GM19328 (cell line): Measurements from ENCODE around the gene ATP1B1.
"Not testable (repeated sequence)": the region's sequence is repeated elsewhere in the genome, so short reads cannot be mapped to it uniquely, and the experiment has no call there.

Experiments
- ATAC-seq: cut with Tn5 transposase; IDR thresholded peaks from one replicate; pipeline ENCODE4 v1.9.1; 2021; ENCODE audit warnings: mild to moderate bottlenecking, moderate library complexity; ENCODE audit not compliant: unreplicated experiment

Gene ATP1B1

GRCh38 chr1:169138866-169139670, 32.6 kb downstream of the ATP1B1 start:
- peak; percentile 90 for ATAC-seq

- ATAC-seq: no peak
Observed at GRCh38 chr1:169141356-169141755, 34.9 kb downstream of the ATP1B1 start.

GRCh38 chr1:169142129-169142528, 35.6 kb downstream of the ATP1B1 start:
- ATAC-seq: no peak

GRCh38 chr1:169143346-169143745, 36.9 kb downstream of the ATP1B1 start:
- ATAC-seq: no peak

GRCh38 chr1:169143984-169144383, 37.5 kb downstream of the ATP1B1 start:
- no peak for ATAC-seq

GRCh38 chr1:169144941-169145626, 38.6 kb downstream of the ATP1B1 start:
- ATAC-seq: no peak

- no peak for ATAC-seq
Observed at GRCh38 chr1:169146576-169147214, 40.2 kb downstream of the ATP1B1 start.

- no peak for ATAC-seq
Observed at GRCh38 chr1:169148472-169149252, 42.2 kb downstream of the ATP1B1 start.

GRCh38 chr1:169149555-169150286, 43.2 kb downstream of the ATP1B1 start:
- no peak for ATAC-seq

GRCh38 chr1:169150641-169151337, 44.3 kb downstream of the ATP1B1 start:
- no peak for ATAC-seq

GRCh38 chr1:169151338-169151837, 44.9 kb downstream of the ATP1B1 start:
- no peak for ATAC-seq

- no peak for ATAC-seq
Observed at GRCh38 chr1:169155675-169156074, 49.2 kb downstream of the ATP1B1 start.

GRCh38 chr1:169156580-169156979, 50.1 kb downstream of the ATP1B1 start:
- ATAC-seq: no peak

GRCh38 chr1:169160845-169161495, 54.5 kb downstream of the ATP1B1 start:
- ATAC-seq: no peak

- ATAC-seq: peak; percentile 70
Observed at GRCh38 chr1:169161496-169162194, 55.2 kb downstream of the ATP1B1 start.

GRCh38 chr1:169163059-169163458, 56.6 kb downstream of the ATP1B1 start:
- no peak for ATAC-seq

- no peak for ATAC-seq
Observed at GRCh38 chr1:169175461-169175860, 69.0 kb downstream of the ATP1B1 start.

- ATAC-seq: not testable (repeated sequence)
Observed at GRCh38 chr1:169179431-169179830, 72.9 kb downstream of the ATP1B1 start.
